HS-5 (cell line): Measurements from ENCODE around the gene TRMT2B.
"Not testable (repeated sequence)": the region's sequence is repeated elsewhere in the genome, so short reads cannot be mapped to it uniquely, and the experiment has no call there.

Experiments used
- DNase-seq: peaks from one replicate; pipeline ENCODE4 v3.0.0-alpha.2; 2012; ENCODE audit warnings: low read depth

TRMT2B gene

GRCh38 chrX:101051549-101052302, at the start of gene TRMT2B:
Gene TRMT2B, minus strand, starts transcription at chrX:101052111. Its CDS starts 9,822 bp downstream, at chrX:101042289.
- peak; percentile 56 for DNase-seq

GRCh38 chrX:101097546-101098453, 45.9 kb upstream of the TRMT2B start, which contains the start of gene CENPI:
Gene CENPI, plus strand, starts transcription at chrX:101098204. Its CDS starts 2,867 bp downstream, at chrX:101101071.
- peak; percentile 65 for DNase-seq

- DNase-seq: no peak
These were observed 39.9 kb upstream of the TRMT2B start for GRCh38 chrX:101091817-101092216.

- no peak for DNase-seq
These were observed 29.3 kb upstream of the TRMT2B start for GRCh38 chrX:101081231-101081630.

GRCh38 chrX:101080326-101081124, 28.6 kb upstream of the TRMT2B start:
- DNase-seq: no peak

GRCh38 chrX:101079736-101080270, 27.9 kb upstream of the TRMT2B start:
- DNase-seq: no peak

GRCh38 chrX:101078716-101079598, 27.0 kb upstream of the TRMT2B start, which contains the start of gene TMEM35A:
Gene TMEM35A, plus strand, starts transcription at chrX:101078879. Its CDS starts 124 bp downstream, at chrX:101079003.
- no peak for DNase-seq

- no peak for DNase-seq
These were observed 19.7 kb upstream of the TRMT2B start for GRCh38 chrX:101071582-101071981.

- DNase-seq: no peak
These were observed 10.3 kb upstream of the TRMT2B start for GRCh38 chrX:101062176-101062575.

- DNase-seq: peak; percentile 61
These were observed 5.3 kb upstream of the TRMT2B start for GRCh38 chrX:101057093-101057714.

GRCh38 chrX:101056551-101056950, 4.6 kb upstream of the TRMT2B start:
- not testable (repeated sequence) for DNase-seq

GRCh38 chrX:101051153-101051548, 760 bp downstream of the TRMT2B start:
- no peak for DNase-seq

GRCh38 chrX:101040197-101040596, 11.7 kb downstream of the TRMT2B start:
- DNase-seq: no peak

- no peak for DNase-seq
These were observed 14.7 kb downstream of the TRMT2B start for GRCh38 chrX:101037231-101037630.

- no peak for DNase-seq
These were observed 22.2 kb downstream of the TRMT2B start for GRCh38 chrX:101029665-101030064.

- no peak for DNase-seq
These were observed 23.3 kb downstream of the TRMT2B start for GRCh38 chrX:101028562-101028961.

GRCh38 chrX:101025126-101025525, 26.8 kb downstream of the TRMT2B start:
- peak; percentile 11 for DNase-seq

GRCh38 chrX:101022020-101022419, 29.9 kb downstream of the TRMT2B start:
- no peak for DNase-seq

GRCh38 chrX:101012031-101012430, 39.9 kb downstream of the TRMT2B start:
- not testable (repeated sequence) for DNase-seq

- no peak for DNase-seq
These were observed 42.8 kb downstream of the TRMT2B start for GRCh38 chrX:101009090-101009489.
